Measurements from ENCODE around the gene ANXA6. TPM values are rescaled to one million over a fixed set of nuclear protein-coding genes. Genes with fewer than 3 reads are reported as not detected.

ANXA6 gene
- total RNA-seq, 1 experiment from 2014 or later = 95.9 TPM

- no peak overlapping the region for H3K4me3 ChIP-seq (ENCODE audit: low read depth, low read length, poor library complexity, severe bottlenecking)
- no peaks in the 10 kb centered on the region for H3K27me3 ChIP-seq (replicated peaks; ENCODE audit: insufficient read depth, low read depth, low read length, poor library complexity)
- intact Hi-C loops (cut with micrococcal nuclease; ENCODE audit: unreplicated experiment) = no loop called here
- H3K4me1 ChIP-seq (ENCODE audit: insufficient read depth, low read length, poor library complexity, severe bottlenecking) = no peaks in the 10 kb centered on the region
- CTCF ChIA-PET = no interaction called here
- POLR2A ChIA-PET (ENCODE audit: low non-redundant PET) = no interaction called here
- H3K36me3 ChIP-seq (ENCODE audit: insufficient read depth, low read length, poor library complexity, severe bottlenecking) = peaks cover 27% of the 10 kb centered on the region
- DNase-seq (ENCODE audit: low spot score) = no peak
- TF ChIP-seq EZH2 (IDR thresholded peaks at IDR 0.05; ENCODE audit: borderline replicate concordance, low read depth, low read length, poor library complexity, severe bottlenecking) (no peak), CTCF (conservative IDR thresholded peaks at IDR 0.05; ENCODE audit: low read depth, low read length) (no peak)
- BruUV-seq (replicated peaks) = no TSS peak
- no peak overlapping the region for H3K27ac ChIP-seq (ENCODE audit: low read depth, low read length, poor library complexity, severe bottlenecking)
- no peaks in the 10 kb centered on the region for H3K9me3 ChIP-seq (ENCODE audit: low read depth, low read length, poor library complexity, severe bottlenecking)
These were observed 52.8 kb downstream of the ANXA6 start for GRCh38 chr5:151104795-151105194.

- no peaks in the 10 kb centered on the region for H3K4me1 ChIP-seq (ENCODE audit: insufficient read depth, low read length, poor library complexity, severe bottlenecking)
- no peaks in the 10 kb centered on the region for H3K27me3 ChIP-seq (replicated peaks; ENCODE audit: insufficient read depth, low read depth, low read length, poor library complexity)
- intact Hi-C loops (cut with micrococcal nuclease; ENCODE audit: unreplicated experiment) = no loop called here
- H3K36me3 ChIP-seq (ENCODE audit: insufficient read depth, low read length, poor library complexity, severe bottlenecking) = peaks cover 5% of the 10 kb centered on the region
- no TSS peak for BruUV-seq (replicated peaks)
- H3K9me3 ChIP-seq (ENCODE audit: low read depth, low read length, poor library complexity, severe bottlenecking) = no peaks in the 10 kb centered on the region
- H3K27ac ChIP-seq (ENCODE audit: low read depth, low read length, poor library complexity, severe bottlenecking) = no peak overlapping the region
- TF ChIP-seq EZH2 (IDR thresholded peaks at IDR 0.05; ENCODE audit: borderline replicate concordance, low read depth, low read length, poor library complexity, severe bottlenecking) = no peak
- POLR2A ChIA-PET (ENCODE audit: low non-redundant PET) = no interaction called here
- H3K4me3 ChIP-seq (ENCODE audit: low read depth, low read length, poor library complexity, severe bottlenecking) = no peak overlapping the region
- CTCF ChIA-PET = no interaction called here
- no peak for DNase-seq (ENCODE audit: low spot score)
These were observed 55.8 kb downstream of the ANXA6 start for GRCh38 chr5:151101746-151102145.

GRCh38 chr5:151101151-151101550 is 56.4 kb downstream of the ANXA6 start:
- ChIA-PET POLR2A (ENCODE audit: low non-redundant PET) (no interaction called here), CTCF (no interaction called here)
- Histone ChIP-seq H3K27ac (ENCODE audit: low read depth, low read length, poor library complexity, severe bottlenecking) (no peak overlapping the region), H3K4me3 (ENCODE audit: low read depth, low read length, poor library complexity, severe bottlenecking) (no peak overlapping the region), H3K36me3 (ENCODE audit: insufficient read depth, low read length, poor library complexity, severe bottlenecking) (no peaks in the 10 kb centered on the region), H3K9me3 (ENCODE audit: low read depth, low read length, poor library complexity, severe bottlenecking) (no peaks in the 10 kb centered on the region), H3K27me3 (replicated peaks; ENCODE audit: insufficient read depth, low read depth, low read length, poor library complexity) (no peaks in the 10 kb centered on the region), H3K4me1 (ENCODE audit: insufficient read depth, low read length, poor library complexity, severe bottlenecking) (no peaks in the 10 kb centered on the region)
- BruUV-seq (replicated peaks) = no TSS peak
- intact Hi-C loops (cut with micrococcal nuclease; ENCODE audit: unreplicated experiment) = no loop called here
- TF ChIP-seq CTCF (conservative IDR thresholded peaks at IDR 0.05; ENCODE audit: low read depth, low read length) = no peak
- no peak for TF ChIP-seq EZH2 (IDR thresholded peaks at IDR 0.05; ENCODE audit: borderline replicate concordance, low read depth, low read length, poor library complexity, severe bottlenecking)
- no peak for DNase-seq (ENCODE audit: low spot score)

GRCh38 chr5:151100681-151101080 is 56.9 kb downstream of the ANXA6 start:
- Histone ChIP-seq H3K27me3 (replicated peaks; ENCODE audit: insufficient read depth, low read depth, low read length, poor library complexity) (no peaks in the 10 kb centered on the region), H3K4me3 (ENCODE audit: low read depth, low read length, poor library complexity, severe bottlenecking) (no peak overlapping the region), H3K9me3 (ENCODE audit: low read depth, low read length, poor library complexity, severe bottlenecking) (no peaks in the 10 kb centered on the region), H3K36me3 (ENCODE audit: insufficient read depth, low read length, poor library complexity, severe bottlenecking) (no peaks in the 10 kb centered on the region), H3K4me1 (ENCODE audit: insufficient read depth, low read length, poor library complexity, severe bottlenecking) (no peaks in the 10 kb centered on the region), H3K27ac (ENCODE audit: low read depth, low read length, poor library complexity, severe bottlenecking) (no peak overlapping the region)
- BruUV-seq (replicated peaks) = no TSS peak
- no peak for DNase-seq (ENCODE audit: low spot score)
- intact Hi-C loops (cut with micrococcal nuclease; ENCODE audit: unreplicated experiment) = no loop called here
- CTCF ChIA-PET = no interaction called here
- TF ChIP-seq CTCF (conservative IDR thresholded peaks at IDR 0.05; ENCODE audit: low read depth, low read length) = no peak
- no peak for TF ChIP-seq EZH2 (IDR thresholded peaks at IDR 0.05; ENCODE audit: borderline replicate concordance, low read depth, low read length, poor library complexity, severe bottlenecking)
- POLR2A ChIA-PET (ENCODE audit: low non-redundant PET) = no interaction called here

Data from A673 (cell line).